H1 (cell line): Measurements from ENCODE around the gene LIN28B. TPM values are rescaled to one million over a fixed set of nuclear protein-coding genes. Genes with fewer than 3 reads are reported as not detected.

Experiments used
- CBX5 ChIP-seq: fragments of 300-800, 300-1000 bp; sonication (generic); IDR thresholded peaks from 2 replicates; pipeline ENCODE4 v1.7.1; 2016; ENCODE audit warnings: antibody characterized with exemption, low read length, low read depth
- CHD1 ChIP-seq: IDR thresholded peaks from 2 replicates; pipeline ENCODE4 v1.6.1; 2012; ENCODE audit warnings: low read depth, low read length, improper control_type of control experiment
- CREB1 ChIP-seq: IDR thresholded peaks from 2 replicates; pipeline ENCODE4 v1.6.1; 2012; ENCODE audit warnings: inconsistent platforms
- MAFK ChIP-seq: IDR thresholded peaks from 2 replicates; pipeline ENCODE4 v1.6.1; 2012; ENCODE audit warnings: low read depth, mild to moderate bottlenecking, improper control_type of control experiment, low read length
- NRF1 ChIP-seq: IDR thresholded peaks from 2 replicates; pipeline ENCODE4 v1.6.1; 2011; ENCODE audit warnings: mild to moderate bottlenecking, low read depth, low read length, improper control_type of control experiment
- TBP ChIP-seq: IDR thresholded peaks from 2 replicates; pipeline ENCODE4 v1.6.1; 2011; ENCODE audit warnings: low read depth, low read length, improper control_type of control experiment
- TCF12 ChIP-seq: IDR thresholded peaks from 2 replicates; pipeline ENCODE4 v1.6.1; 2011; ENCODE audit warnings: low read depth, mild to moderate bottlenecking, low read length
- polyA plus RNA-seq, 7 experiments: library from polyadenylated mRNA; depleted of rRNA in 3 of 7; stranded (reverse) in 5 of 7; unstranded in 2 of 7; fragments of >200 nt in 5 of 7; fragments of 200-250 nt in 2 of 7; gene quantifications; 1 replicate in 5 of 7; 2 replicates in 1 of 7; 4 replicates in 1 of 7; pipeline versions ENCODE4 v1.2.1 to v1.2.3, GENCODE V29; 2011 to 2013; ENCODE audit warnings: missing spikeins in 2 of 7, mixed read lengths in 2 of 7
- total RNA-seq: library from RNA; stranded (reverse); fragmentation: NEBNext Ultra II Directional; extraction: Animal tissue kit (Norgen Biotek cat#: 25700); gene quantifications from 2 replicates; pipeline ENCODE4 v1.2.1, GENCODE V29; 2021
- TF ChIP-seq, protein P1 (sequence below): IDR thresholded peaks from 2 replicates; pipeline ENCODE4 v1.6.1; 2012; ENCODE audit warnings: inconsistent platforms

The LIN28B gene
- total and polyA plus RNA-seq, 2 of the 8 experiments (the other 6 are each of a cell fraction or from before 2014, with no cell fraction given): 27.4 to 94.7 TPM

DNA sequence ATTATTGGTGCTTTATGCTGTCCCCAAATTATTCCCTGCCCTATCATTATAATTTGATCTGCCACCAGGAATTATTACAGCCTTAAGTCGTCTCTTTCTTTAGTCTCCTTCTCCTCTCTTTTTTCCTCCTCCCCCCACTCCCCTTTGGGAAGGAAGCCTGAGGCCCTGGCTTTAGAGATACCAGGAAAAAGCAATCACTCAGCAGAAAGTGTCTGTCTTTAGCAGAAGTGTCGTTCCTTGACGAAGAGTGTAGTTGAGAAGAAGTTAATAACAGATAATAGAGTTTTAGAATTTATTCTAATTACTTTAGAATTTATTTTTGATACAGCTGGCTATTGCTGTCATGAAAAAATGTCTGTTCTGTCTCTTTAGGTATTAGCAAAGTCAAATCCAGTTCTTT is 16.5 kb downstream of the LIN28B start (continued):
- TF ChIP-seq CHD1 (no peak), MAFK (no peak), TCF12 (no peak), TBP (no peak), NRF1 (no peak), CBX5 (no peak), CREB1 (no peak)
- TF ChIP-seq, protein P1, sequence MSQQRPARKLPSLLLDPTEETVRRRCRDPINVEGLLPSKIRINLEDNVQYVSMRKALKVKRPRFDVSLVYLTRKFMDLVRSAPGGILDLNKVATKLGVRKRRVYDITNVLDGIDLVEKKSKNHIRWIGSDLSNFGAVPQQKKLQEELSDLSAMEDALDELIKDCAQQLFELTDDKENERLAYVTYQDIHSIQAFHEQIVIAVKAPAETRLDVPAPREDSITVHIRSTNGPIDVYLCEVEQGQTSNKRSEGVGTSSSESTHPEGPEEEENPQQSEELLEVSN: no peak
- TF ChIP-seq, all 59 proteins: peak for 0
